ENCODE results near the gene GKAP1.
A peak's percentile ranks its signal among the peaks of the same experiment; 100 is the strongest.
"Not testable (repeated sequence)": the region's sequence is repeated elsewhere in the genome, so short reads cannot be mapped to it uniquely, and the experiment has no call there.

GKAP1 gene

GRCh38 chr9:83817356-83818278 is at the start of gene GKAP1:
GKAP1 (minus strand) TSS chr9:83817769; CDS start chr9:83806517, 11,252 bp downstream.
- peak; percentile 3 to 7 for DNase-seq (ENCODE audit: low read depth in 2 of 2)

- DNase-seq (ENCODE audit: low read depth in 2 of 2) = not testable (repeated sequence)
These were observed 32.3 kb upstream of the GKAP1 start for GRCh38 chr9:83849895-83850294.

- not testable (repeated sequence) for DNase-seq (ENCODE audit: low read depth in 2 of 2)
These were observed 19.6 kb upstream of the GKAP1 start for GRCh38 chr9:83837070-83837643.

GRCh38 chr9:83830426-83831071 is 13.0 kb upstream of the GKAP1 start:
- DNase-seq (ENCODE audit: low read depth in 2 of 2) = not testable (repeated sequence)

- peak; percentile 0 to 4 for DNase-seq (ENCODE audit: low read depth in 2 of 2)
These were observed 7.5 kb upstream of the GKAP1 start for GRCh38 chr9:83824986-83825623.

GRCh38 chr9:83817011-83817355 is 586 bp downstream of the GKAP1 start:
- not testable (repeated sequence) for DNase-seq (ENCODE audit: low read depth in 2 of 2)

GRCh38 chr9:83815120-83815519 is 2.4 kb downstream of the GKAP1 start:
- DNase-seq (ENCODE audit: low read depth in 2 of 2) = not testable (repeated sequence)

GRCh38 chr9:83809213-83809612 is 8.4 kb downstream of the GKAP1 start:
- not testable (repeated sequence) for DNase-seq (ENCODE audit: low read depth in 2 of 2)

- not testable (repeated sequence) for DNase-seq (ENCODE audit: low read depth in 2 of 2)
These were observed 13.1 kb downstream of the GKAP1 start for GRCh38 chr9:83804454-83804853.

- not testable (repeated sequence) for DNase-seq (ENCODE audit: low read depth in 2 of 2)
These were observed 13.6 kb downstream of the GKAP1 start for GRCh38 chr9:83803941-83804340.

GRCh38 chr9:83800236-83801033 is 17.1 kb downstream of the GKAP1 start:
- DNase-seq (ENCODE audit: low read depth in 2 of 2) = no peak

- no peak for DNase-seq (ENCODE audit: low read depth in 2 of 2)
These were observed 23.5 kb downstream of the GKAP1 start for GRCh38 chr9:83794051-83794450.

- no peak for DNase-seq (ENCODE audit: low read depth in 2 of 2)
These were observed 24.8 kb downstream of the GKAP1 start for GRCh38 chr9:83792746-83793145.

GRCh38 chr9:83778164-83778563 is 39.4 kb downstream of the GKAP1 start:
- DNase-seq (ENCODE audit: low read depth in 2 of 2) = no peak

- DNase-seq (ENCODE audit: low read depth in 2 of 2) = no peak
These were observed 41.6 kb downstream of the GKAP1 start for GRCh38 chr9:83775932-83776331.

- no peak for DNase-seq (ENCODE audit: low read depth in 2 of 2)
These were observed 44.7 kb downstream of the GKAP1 start for GRCh38 chr9:83772860-83773259.

GRCh38 chr9:83765376-83765775 is 52.2 kb downstream of the GKAP1 start:
- no peak for DNase-seq (ENCODE audit: low read depth in 2 of 2)

- no peak for DNase-seq (ENCODE audit: low read depth in 2 of 2)
These were observed 63.1 kb downstream of the GKAP1 start for GRCh38 chr9:83754383-83754977.

- DNase-seq (ENCODE audit: low read depth in 2 of 2) = no peak
These were observed 67.9 kb downstream of the GKAP1 start for GRCh38 chr9:83749706-83750105.

- DNase-seq (ENCODE audit: low read depth in 2 of 2) = no peak
These were observed 73.4 kb downstream of the GKAP1 start for GRCh38 chr9:83744206-83744605.

- DNase-seq (ENCODE audit: low read depth in 2 of 2) = no peak
These were observed 83.8 kb downstream of the GKAP1 start for GRCh38 chr9:83733739-83734138.

Measured in fibroblast of skin of left biceps (primary cell).